ENCODE data around the gene DNAJC25.
"Not testable (repeated sequence)": the region's sequence is repeated elsewhere in the genome, so short reads cannot be mapped to it uniquely, and the experiment has no call there.

DNAJC25 gene

GRCh38 chr9:111668026-111668573 lies 37.0 kb downstream of the DNAJC25 start:
- no peaks in the 10 kb centered on the region for H3F3A ChIP-seq (ENCODE audit: insufficient read depth)
- H3K36me3 ChIP-seq (ENCODE audit: low read length) = no peaks in the 10 kb centered on the region
- no peaks in the 10 kb centered on the region for H3K9me3 ChIP-seq (ENCODE audit: insufficient read depth, low read length)
- no peak overlapping the region for H2AFZ ChIP-seq (ENCODE audit: low read depth, low read length, severe bottlenecking)
- H3K4me3 ChIP-seq (ENCODE audit: insufficient read depth, low read length, poor library complexity, severe bottlenecking) = no peak overlapping the region
- H3K79me2 ChIP-seq (ENCODE audit: insufficient read depth, low read length) = no peaks in the 10 kb centered on the region
- TF ChIP-seq CTCF (IDR thresholded peaks at IDR 0.05; ENCODE audit: insufficient read depth, low read length, poor library complexity, severe bottlenecking) (no peak), EZH2phosphoT487 (conservative IDR thresholded peaks at IDR 0.05; ENCODE audit: low read length) (no peak)
- H4K20me1 ChIP-seq (ENCODE audit: low read depth, low read length) = no peaks in the 10 kb centered on the region
- no peak overlapping the region for H3K27ac ChIP-seq (ENCODE audit: low read depth, low read length)
- H3K9ac ChIP-seq (ENCODE audit: low read length) = no peak overlapping the region
- H3K27me3 ChIP-seq (ENCODE audit: low read length) = no peaks in the 10 kb centered on the region
- no peaks in the 10 kb centered on the region for H3K9me2 ChIP-seq (replicated peaks; ENCODE audit: insufficient read depth, low read length)
- H3K4me2 ChIP-seq (ENCODE audit: low read depth, low read length, poor library complexity, severe bottlenecking) = no peak overlapping the region

- not testable (repeated sequence) for H3K36me3 ChIP-seq (ENCODE audit: low read length); H3K9ac ChIP-seq (ENCODE audit: low read length); H3K27ac ChIP-seq (ENCODE audit: low read depth, low read length); H3F3A ChIP-seq (ENCODE audit: insufficient read depth); H3K79me2 ChIP-seq (ENCODE audit: insufficient read depth, low read length); H3K9me2 ChIP-seq (replicated peaks; ENCODE audit: insufficient read depth, low read length); H3K9me3 ChIP-seq (ENCODE audit: insufficient read depth, low read length); H4K20me1 ChIP-seq (ENCODE audit: low read depth, low read length); H3K4me2 ChIP-seq (ENCODE audit: low read depth, low read length, poor library complexity, severe bottlenecking); H3K4me3 ChIP-seq (ENCODE audit: insufficient read depth, low read length, poor library complexity, severe bottlenecking); H3K27me3 ChIP-seq (ENCODE audit: low read length); H2AFZ ChIP-seq (ENCODE audit: low read depth, low read length, severe bottlenecking)
These were observed 37.5 kb downstream of the DNAJC25 start for GRCh38 chr9:111668601-111669000.

GRCh38 chr9:111674319-111674718 lies 43.2 kb downstream of the DNAJC25 start:
- Histone ChIP-seq H2AFZ (ENCODE audit: low read depth, low read length, severe bottlenecking) (no peak overlapping the region), H3K9me3 (ENCODE audit: insufficient read depth, low read length) (no peaks in the 10 kb centered on the region), H3K36me3 (ENCODE audit: low read length) (no peaks in the 10 kb centered on the region), H3K27ac (ENCODE audit: low read depth, low read length) (no peak overlapping the region), H3K79me2 (ENCODE audit: insufficient read depth, low read length) (no peaks in the 10 kb centered on the region), H3K4me3 (ENCODE audit: insufficient read depth, low read length, poor library complexity, severe bottlenecking) (no peak overlapping the region), H3K9ac (ENCODE audit: low read length) (no peak overlapping the region), H4K20me1 (ENCODE audit: low read depth, low read length) (no peaks in the 10 kb centered on the region), H3K9me2 (replicated peaks; ENCODE audit: insufficient read depth, low read length) (no peaks in the 10 kb centered on the region), H3K4me2 (ENCODE audit: low read depth, low read length, poor library complexity, severe bottlenecking) (no peak overlapping the region), H3K27me3 (ENCODE audit: low read length) (no peaks in the 10 kb centered on the region), H3F3A (ENCODE audit: insufficient read depth) (no peaks in the 10 kb centered on the region)
- TF ChIP-seq EZH2phosphoT487 (conservative IDR thresholded peaks at IDR 0.05; ENCODE audit: low read length) = no peak

- no peaks in the 10 kb centered on the region for H3K9me2 ChIP-seq (replicated peaks; ENCODE audit: insufficient read depth, low read length)
- no peaks in the 10 kb centered on the region for H3K36me3 ChIP-seq (ENCODE audit: low read length)
- H3K4me3 ChIP-seq (ENCODE audit: insufficient read depth, low read length, poor library complexity, severe bottlenecking) = no peak overlapping the region
- TF ChIP-seq CTCF (IDR thresholded peaks at IDR 0.05; ENCODE audit: insufficient read depth, low read length, poor library complexity, severe bottlenecking) (no peak), EZH2phosphoT487 (conservative IDR thresholded peaks at IDR 0.05; ENCODE audit: low read length) (no peak)
- no peaks in the 10 kb centered on the region for H3F3A ChIP-seq (ENCODE audit: insufficient read depth)
- no peaks in the 10 kb centered on the region for H3K27me3 ChIP-seq (ENCODE audit: low read length)
- no peak overlapping the region for H3K9ac ChIP-seq (ENCODE audit: low read length)
- H2AFZ ChIP-seq (ENCODE audit: low read depth, low read length, severe bottlenecking) = no peak overlapping the region
- H4K20me1 ChIP-seq (ENCODE audit: low read depth, low read length) = no peaks in the 10 kb centered on the region
- no peak overlapping the region for H3K4me2 ChIP-seq (ENCODE audit: low read depth, low read length, poor library complexity, severe bottlenecking)
- no peaks in the 10 kb centered on the region for H3K9me3 ChIP-seq (ENCODE audit: insufficient read depth, low read length)
- H3K79me2 ChIP-seq (ENCODE audit: insufficient read depth, low read length) = no peaks in the 10 kb centered on the region
- no peak overlapping the region for H3K27ac ChIP-seq (ENCODE audit: low read depth, low read length)
These were observed 45.0 kb downstream of the DNAJC25 start for GRCh38 chr9:111676116-111676515.

Measured in SU-DHL-6 (cell line).